Stimulated activated effector memory CD8-positive, alpha-beta T cell treated with anti-CD3 and anti-CD28 coated beads, Interleukin-12 subunit alpha, Interleukin-12 subunit beta, amount 100 ng/mL, for 72 hours (primary cell): Measurements from ENCODE around the gene RPP25.

Experiments
- ATAC-seq: fragments of 150-1000 bp; cut with Tn5 transposase; 2 replicates; pipeline ENCODE4 v1.10.0; 2021
- DNase-seq, 2 donors: peaks; one replicate each; pipeline ENCODE4 v3.0.0; 2021 to 2022; ENCODE audit warnings: low spot score in 2 of 2
- H3K27ac Mint-ChIP-seq: one replicate; pipeline ENCODE4 v1.8.0; 2022; ENCODE audit warnings: mild to moderate bottlenecking, mixed read lengths
- H3K36me3 Mint-ChIP-seq: one replicate; pipeline ENCODE4 v1.8.0; 2022; ENCODE audit warnings: mild to moderate bottlenecking, mixed read lengths
- H3K4me1 Mint-ChIP-seq: one replicate; pipeline ENCODE4 v1.8.0; 2022; ENCODE audit warnings: mixed read lengths
- H3K4me3 Mint-ChIP-seq: one replicate; pipeline ENCODE4 v1.8.0; 2022; ENCODE audit warnings: mild to moderate bottlenecking, mixed read lengths
- H3K9me3 Mint-ChIP-seq: one replicate; pipeline ENCODE4 v1.8.0; 2022; ENCODE audit warnings: mixed read lengths

The RPP25 gene, protein sequence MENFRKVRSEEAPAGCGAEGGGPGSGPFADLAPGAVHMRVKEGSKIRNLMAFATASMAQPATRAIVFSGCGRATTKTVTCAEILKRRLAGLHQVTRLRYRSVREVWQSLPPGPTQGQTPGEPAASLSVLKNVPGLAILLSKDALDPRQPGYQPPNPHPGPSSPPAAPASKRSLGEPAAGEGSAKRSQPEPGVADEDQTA

DNA sequence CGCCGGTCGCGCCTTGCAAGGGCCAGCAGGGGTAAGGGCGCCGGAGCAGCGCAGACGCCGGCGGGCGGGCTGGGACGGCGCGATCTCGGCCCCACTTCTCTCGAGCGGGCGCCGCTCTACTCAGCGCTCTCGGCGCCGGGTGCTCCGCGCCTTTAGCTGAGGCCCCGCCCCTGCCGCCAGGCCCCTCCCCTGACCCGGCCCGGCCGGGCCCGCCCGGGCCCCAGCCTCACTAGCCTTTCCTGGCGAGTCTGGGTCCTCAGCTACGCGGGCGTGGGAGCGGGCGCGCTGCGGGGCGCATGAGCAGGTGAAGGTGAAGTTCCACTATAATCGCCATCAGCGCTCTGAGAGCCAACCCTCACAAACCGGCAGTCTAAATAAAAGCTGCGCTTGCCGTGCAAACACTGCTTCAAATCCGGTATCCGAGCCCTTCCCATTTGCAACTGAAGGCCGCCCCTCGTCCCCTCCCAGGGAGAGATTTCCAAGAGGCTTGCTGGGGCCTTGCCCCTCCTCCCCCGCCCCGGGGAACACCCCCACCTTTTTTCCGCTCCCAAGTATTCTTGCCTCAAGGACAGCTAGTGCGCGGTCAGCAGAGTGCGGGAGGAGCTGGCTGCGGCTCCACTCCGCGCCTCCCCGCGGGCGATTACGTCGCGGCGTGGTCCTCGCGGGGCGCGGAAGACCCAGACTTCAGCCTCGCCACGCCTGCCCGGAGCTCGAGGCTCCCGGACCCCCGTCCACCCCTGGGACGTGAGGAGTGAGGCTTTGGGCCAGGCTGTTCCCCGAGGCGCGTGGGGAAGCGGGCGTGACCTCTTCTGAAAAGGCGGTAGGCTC, at the start of gene RPP25:
Gene RPP25 (minus strand): TSS at position 125 of the 828 bp plus-strand sequence. CDS start 189 bp downstream, outside the sequence.
- H3K36me3 Mint-ChIP-seq = peaks cover under 1% of the 10 kb centered on the region
- H3K4me1 Mint-ChIP-seq = peaks cover 42% of the 10 kb centered on the region
- no peaks in the 10 kb centered on the region for H3K9me3 Mint-ChIP-seq
- peak within 1 kb of the TSS; percentile 61 for H3K4me3 Mint-ChIP-seq
- peak; percentile 58 to 83 for DNase-seq
- peak; percentile 90 for ATAC-seq
- no peak within 1 kb of the TSS for H3K27ac Mint-ChIP-seq

- H3K4me3 Mint-ChIP-seq = no peak overlapping the region
- no peaks in the 10 kb centered on the region for H3K36me3 Mint-ChIP-seq
- H3K9me3 Mint-ChIP-seq = no peaks in the 10 kb centered on the region
Observed at GRCh38 chr15:75002398-75002797, 45.8 kb upstream of the RPP25 start.

DNA sequence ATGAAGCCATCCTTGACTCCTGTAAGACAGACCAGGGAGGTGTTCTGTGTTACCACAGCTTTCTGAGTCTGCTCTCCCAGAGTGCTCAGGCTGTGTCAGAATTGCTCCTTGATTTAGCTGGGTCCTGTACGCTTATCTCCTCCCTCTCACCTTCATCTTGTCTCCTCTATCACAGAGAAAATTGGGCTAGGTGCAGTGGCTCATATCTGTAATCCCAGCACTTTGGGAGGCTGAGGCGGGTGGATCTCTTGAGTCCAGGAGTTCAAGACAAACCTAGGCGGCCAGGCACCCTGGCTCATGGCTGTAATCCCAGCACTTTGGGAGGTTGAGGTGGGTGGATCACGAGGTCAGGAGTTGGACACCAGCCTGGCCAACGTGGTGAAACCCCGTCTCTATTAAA, 44.7 kb upstream of the RPP25 start:
- ATAC-seq (no peak), DNase-seq (no peak)
- H3K4me3 Mint-ChIP-seq = no peak overlapping the region
- no peaks in the 10 kb centered on the region for H3K9me3 Mint-ChIP-seq
- H3K4me1 Mint-ChIP-seq = peaks cover 4% of the 10 kb centered on the region
- no peaks in the 10 kb centered on the region for H3K36me3 Mint-ChIP-seq
- H3K27ac Mint-ChIP-seq = no peak overlapping the region

More at GRCh38 chr15:75002398-75002797, 45.8 kb upstream of the RPP25 start:
- no peaks in the 10 kb centered on the region for H3K4me1 Mint-ChIP-seq
- DNase-seq (no peak), ATAC-seq (no peak)
- H3K27ac Mint-ChIP-seq = no peak overlapping the region

- no peak for ATAC-seq
- Mint-ChIP-seq H3K4me3 (no peak overlapping the region), H3K27ac (no peak overlapping the region)
Observed at GRCh38 chr15:74997543-74997942, 41.0 kb upstream of the RPP25 start.

DNA sequence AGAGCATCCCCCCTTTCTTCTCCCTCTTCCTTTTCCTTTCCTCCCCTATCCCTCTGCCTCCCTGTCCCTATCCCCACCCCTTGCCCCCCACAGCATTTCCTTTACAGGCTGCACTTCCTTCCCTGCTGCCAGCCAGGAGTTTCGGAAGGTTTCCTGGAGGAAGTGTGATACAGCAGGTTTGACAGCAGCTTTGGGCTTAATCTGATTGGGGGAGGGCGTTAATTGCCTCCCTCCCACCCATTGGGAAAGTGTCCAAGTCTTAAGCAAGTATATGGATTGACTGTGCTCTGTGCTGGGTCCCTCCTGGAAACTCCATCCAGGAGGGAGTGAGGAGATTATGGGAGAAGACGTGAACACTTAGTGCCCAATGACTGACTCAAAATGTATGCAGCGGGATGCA, 40.6 kb upstream of the RPP25 start:
- Mint-ChIP-seq H3K36me3 (no peaks in the 10 kb centered on the region), H3K27ac (no peak overlapping the region), H3K4me3 (no peak overlapping the region), H3K9me3 (no peaks in the 10 kb centered on the region), H3K4me1 (peaks cover 18% of the 10 kb centered on the region)
- ATAC-seq = no peak
- DNase-seq = no peak

More at GRCh38 chr15:74997543-74997942, 41.0 kb upstream of the RPP25 start:
- Mint-ChIP-seq H3K9me3 (no peaks in the 10 kb centered on the region), H3K4me1 (peaks cover 18% of the 10 kb centered on the region), H3K36me3 (no peaks in the 10 kb centered on the region)
- no peak for DNase-seq

- Mint-ChIP-seq H3K4me1 (peaks cover 20% of the 10 kb centered on the region), H3K27ac (no peak overlapping the region), H3K9me3 (no peaks in the 10 kb centered on the region), H3K36me3 (no peaks in the 10 kb centered on the region), H3K4me3 (peak overlapping the region; percentile 68)
- DNase-seq (no peak), ATAC-seq (no peak)
Observed at GRCh38 chr15:74995779-74996765, 39.5 kb upstream of the RPP25 start.

DNA sequence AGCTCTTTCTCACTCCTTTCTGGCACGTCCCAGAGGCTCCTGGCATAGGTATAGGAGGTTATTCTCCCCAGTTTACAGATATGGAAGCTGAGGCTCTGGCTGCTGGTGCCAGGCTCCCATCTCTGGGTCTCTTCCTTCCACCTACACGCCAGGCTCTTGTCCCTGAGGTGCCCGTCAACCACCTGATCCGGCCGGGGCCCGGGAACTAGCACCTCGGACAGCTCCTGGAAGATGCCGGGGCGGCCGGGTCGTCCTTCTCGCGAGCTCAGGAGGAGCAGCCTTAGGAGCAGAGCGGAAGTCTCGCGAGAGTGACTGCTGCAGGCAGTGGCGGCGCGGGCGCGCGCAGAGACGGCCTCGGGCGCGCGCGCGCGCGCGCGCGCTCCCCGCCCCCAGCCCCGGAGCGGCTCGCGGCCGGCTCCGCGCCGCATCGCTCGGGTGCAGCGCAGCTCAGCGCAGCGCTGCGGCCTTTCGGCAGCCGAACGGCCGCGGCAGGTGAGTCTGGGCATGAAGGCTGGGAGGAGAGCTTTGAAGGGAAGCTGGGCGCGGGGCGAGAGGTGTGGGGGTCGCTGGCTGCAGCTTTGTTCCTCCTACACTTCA, 38.7 kb upstream of the RPP25 start, which contains the start of gene SCAMP5:
Gene SCAMP5 (plus strand): TSS at position 382 of the 597 bp plus-strand sequence. CDS start 16,277 bp downstream, outside the sequence.
- H3K36me3 Mint-ChIP-seq = no peaks in the 10 kb centered on the region

GRCh38 chr15:74994685-74995084, 38.1 kb upstream of the RPP25 start:
- peaks cover 28% of the 10 kb centered on the region for H3K4me1 Mint-ChIP-seq
- H3K9me3 Mint-ChIP-seq = no peaks in the 10 kb centered on the region
- peak overlapping the region; percentile 68 for H3K4me3 Mint-ChIP-seq
- DNase-seq = no peak
- peak overlapping the region; percentile 66 for H3K27ac Mint-ChIP-seq
- ATAC-seq = no peak
- H3K36me3 Mint-ChIP-seq = no peaks in the 10 kb centered on the region

More for the DNA sequence above, 38.7 kb upstream of the RPP25 start, which contains the start of gene SCAMP5:
- peak; percentile 94 for ATAC-seq
- Mint-ChIP-seq H3K9me3 (no peaks in the 10 kb centered on the region), H3K4me1 (peaks cover 28% of the 10 kb centered on the region), H3K4me3 (peak within 1 kb of the TSS; percentile 68), H3K27ac (peak within 1 kb of the TSS; percentile 66)
- peak; percentile 94 to 98 for DNase-seq

DNA sequence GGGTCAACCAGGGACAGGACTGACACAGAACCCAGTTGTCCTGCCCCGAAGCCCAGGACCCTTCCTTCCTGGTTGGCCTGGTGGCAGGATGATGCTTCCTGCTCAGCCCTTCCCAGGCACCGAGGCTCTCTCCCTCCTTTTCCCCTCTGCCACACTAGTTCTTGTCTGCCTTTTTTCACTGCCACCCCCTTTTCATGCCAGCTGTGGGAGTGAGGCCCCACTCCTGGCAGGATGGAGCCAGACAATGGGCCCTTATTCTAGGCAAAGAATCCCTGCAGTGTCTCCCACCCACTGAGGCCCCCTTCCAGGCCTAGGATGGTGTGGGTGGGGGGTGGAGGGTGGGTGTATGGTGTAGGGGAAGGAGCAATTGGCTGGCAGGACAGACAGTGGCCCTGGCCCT, 37.7 kb upstream of the RPP25 start:
- DNase-seq (no peak), ATAC-seq (no peak)
- Mint-ChIP-seq H3K4me3 (no peak overlapping the region), H3K4me1 (peaks cover 28% of the 10 kb centered on the region), H3K27ac (no peak overlapping the region), H3K36me3 (no peaks in the 10 kb centered on the region), H3K9me3 (no peaks in the 10 kb centered on the region)

DNA sequence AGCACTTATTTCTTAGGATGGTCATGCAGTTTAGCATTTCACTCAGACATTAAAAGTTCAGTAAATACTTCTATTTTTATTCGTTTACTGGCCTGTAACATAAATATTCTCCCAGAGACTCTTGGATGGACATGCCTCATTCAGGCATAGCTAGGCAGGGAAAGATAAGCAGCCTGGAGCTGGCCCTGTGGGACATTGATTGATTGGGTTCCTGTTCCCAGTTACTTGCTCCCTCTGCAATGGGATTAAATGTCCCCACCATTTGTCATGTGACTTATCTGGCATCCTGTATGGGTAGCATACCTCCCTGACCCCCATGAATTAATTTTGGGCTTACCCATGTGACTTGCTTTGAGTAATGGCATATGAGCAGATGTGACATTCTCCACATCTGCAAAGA, 36.0 kb upstream of the RPP25 start:
- H3K4me3 Mint-ChIP-seq = no peak overlapping the region
- peaks cover 28% of the 10 kb centered on the region for H3K4me1 Mint-ChIP-seq
- H3K9me3 Mint-ChIP-seq = no peaks in the 10 kb centered on the region
- H3K27ac Mint-ChIP-seq = no peak overlapping the region
- no peak for ATAC-seq
- no peak for DNase-seq
- no peaks in the 10 kb centered on the region for H3K36me3 Mint-ChIP-seq

DNA sequence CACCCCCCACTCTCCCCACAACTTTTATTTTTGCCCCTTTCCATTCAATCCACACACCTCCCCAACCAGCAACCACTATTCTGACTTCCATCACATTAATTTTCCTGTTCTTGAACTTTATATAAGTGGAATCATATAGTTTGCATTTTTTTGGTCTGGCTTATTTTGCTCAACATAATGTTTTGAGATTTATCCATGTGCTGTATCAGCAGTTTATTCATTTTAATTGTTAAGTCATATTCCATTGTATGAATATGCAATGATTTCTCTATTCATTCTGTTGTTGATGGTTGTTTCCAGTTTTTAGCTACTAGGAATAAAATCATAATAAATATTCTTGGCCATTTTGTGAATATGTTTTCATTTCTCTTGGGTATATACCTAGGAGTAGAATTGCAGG, 33.0 kb upstream of the RPP25 start:
- Mint-ChIP-seq H3K9me3 (no peaks in the 10 kb centered on the region), H3K27ac (no peak overlapping the region), H3K36me3 (no peaks in the 10 kb centered on the region), H3K4me1 (peaks cover 27% of the 10 kb centered on the region), H3K4me3 (no peak overlapping the region)
- ATAC-seq (no peak), DNase-seq (no peak)

GRCh38 chr15:74988007-74988800, 31.6 kb upstream of the RPP25 start:
- Mint-ChIP-seq H3K4me1 (peaks cover 37% of the 10 kb centered on the region), H3K9me3 (no peaks in the 10 kb centered on the region), H3K27ac (no peak overlapping the region), H3K4me3 (no peak overlapping the region), H3K36me3 (no peaks in the 10 kb centered on the region)
- DNase-seq = peak; percentile 6 to 60
- peak; percentile 54 for ATAC-seq

DNA sequence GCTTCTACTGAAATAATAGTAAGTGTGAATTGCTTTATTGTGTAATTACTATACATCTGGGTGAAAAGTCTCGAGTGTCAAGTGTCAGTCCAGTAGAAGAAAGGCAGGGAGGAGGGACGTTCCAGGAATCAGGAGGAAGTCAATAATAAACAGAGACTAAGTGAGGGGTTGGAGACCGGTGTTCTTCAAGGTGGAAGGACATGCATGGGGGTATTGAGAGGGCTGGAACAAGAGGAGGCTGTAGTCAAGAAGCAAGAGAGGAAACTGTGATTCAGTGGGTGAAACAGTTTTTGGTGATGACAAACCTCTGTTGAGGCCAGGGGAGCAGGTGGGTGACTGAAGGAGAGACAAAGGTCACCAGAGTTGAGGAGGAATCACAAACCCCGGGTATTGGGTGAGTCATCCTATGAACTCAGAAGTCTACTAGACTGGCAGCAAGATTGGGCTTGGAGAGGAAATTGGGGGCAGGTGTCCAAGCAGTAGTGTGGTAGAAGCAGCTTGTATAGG, 27.2 kb upstream of the RPP25 start:
- Mint-ChIP-seq H3K4me3 (no peak overlapping the region), H3K27ac (no peak overlapping the region), H3K9me3 (no peaks in the 10 kb centered on the region), H3K4me1 (peaks cover 26% of the 10 kb centered on the region), H3K36me3 (no peaks in the 10 kb centered on the region)
- ATAC-seq (peak; percentile 99), DNase-seq (peak; percentile 19 to 64)

DNA sequence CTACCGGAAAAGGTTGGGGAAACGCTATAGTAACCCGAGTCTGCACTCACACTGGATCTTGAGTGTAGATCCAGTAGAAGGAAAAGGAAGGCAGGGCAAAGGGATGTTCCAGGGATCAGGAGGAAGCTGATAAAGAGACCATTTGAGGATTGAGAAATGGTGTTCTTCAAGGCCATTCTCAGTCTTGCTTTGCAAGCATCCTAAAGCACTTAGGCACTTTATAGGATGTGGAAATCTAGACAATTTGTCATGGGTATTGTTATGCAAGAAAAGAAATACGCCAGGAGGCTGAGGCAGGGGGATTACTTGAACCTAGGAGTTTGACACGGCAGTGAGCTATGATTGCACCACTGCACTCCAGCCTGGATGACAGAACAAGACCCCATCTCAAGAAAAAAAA, 25.6 kb upstream of the RPP25 start:
- ATAC-seq (no peak), DNase-seq (no peak)
- H3K4me3 Mint-ChIP-seq = no peak overlapping the region
- no peaks in the 10 kb centered on the region for H3K36me3 Mint-ChIP-seq
- no peak overlapping the region for H3K27ac Mint-ChIP-seq
- H3K9me3 Mint-ChIP-seq = no peaks in the 10 kb centered on the region
- peaks cover 33% of the 10 kb centered on the region for H3K4me1 Mint-ChIP-seq
